Measurements from ENCODE around the gene MYO15B. TPM values are rescaled to one million over a fixed set of nuclear protein-coding genes. Genes with fewer than 3 reads are reported as not detected.

MYO15B gene
- total and polyA plus RNA-seq, 2 of the 13 experiments (the other 11 are each of a cell fraction or from before 2014, with no cell fraction given) = 2.8 to 8.1 TPM

- TF ChIP-seq NFAT5 (CRISPR knock-in tag; IDR thresholded peaks at IDR 0.05) (no peak), NCOA5 (CRISPR knock-in tag; IDR thresholded peaks at IDR 0.05) (no peak), HIC2 (CRISPR knock-in tag; IDR thresholded peaks at IDR 0.05; ENCODE audit: low read depth) (peak; percentile 89), ZFP41 (CRISPR knock-in tag; IDR thresholded peaks at IDR 0.05; ENCODE audit: borderline replicate concordance) (peak; percentile 89; the same call in 1 of the 2 replicates), HHEX (CRISPR knock-in tag; IDR thresholded peaks at IDR 0.05) (no peak), KDM5A (IDR thresholded peaks at IDR 0.05; ENCODE audit: borderline replicate concordance, low read length) (no peak; the same call in 1 of the 2 replicates), ZNF350 (CRISPR knock-in tag; IDR thresholded peaks at IDR 0.05; ENCODE audit: borderline replicate concordance, low read depth) (peak; percentile 98), NKX3-1 (CRISPR knock-in tag; IDR thresholded peaks at IDR 0.05) (no peak), RNF2 (conservative IDR thresholded peaks at IDR 0.05; ENCODE audit: low read depth) (no peak), ZNF235 (CRISPR knock-in tag; IDR thresholded peaks at IDR 0.05; ENCODE audit: borderline replicate concordance) (no peak), CHD4 (IDR thresholded peaks at IDR 0.05; ENCODE audit: borderline replicate concordance, low read length) (peak; percentile 80; the same call in 1 of the 2 replicates), CBFB (CRISPR knock-in tag; IDR thresholded peaks at IDR 0.05) (peak; percentile 60; the same call in 1 of the 2 replicates), YY1 (IDR thresholded peaks at IDR 0.05; ENCODE audit: insufficient read depth, insufficient replicate concordance, low read depth, low read length) (peak; percentile 39), MAFG (CRISPR knock-in tag; IDR thresholded peaks at IDR 0.05) (no peak), HNRNPK (IDR thresholded peaks at IDR 0.05; ENCODE audit: low read depth, low read length, poor library complexity, severe bottlenecking) (no peak), CENPX (CRISPR knock-in tag; IDR thresholded peaks at IDR 0.05) (no peak), ZNF124 (CRISPR knock-in tag; IDR thresholded peaks at IDR 0.05) (no peak), NPAS2 (CRISPR knock-in tag; IDR thresholded peaks at IDR 0.05; ENCODE audit: borderline replicate concordance) (no peak), TARDBP (CRISPR knock-in tag; IDR thresholded peaks at IDR 0.05) (peak; percentile 77; the same call in 1 of the 2 replicates), MEIS1 (CRISPR knock-in tag; IDR thresholded peaks at IDR 0.05; ENCODE audit: borderline replicate concordance) (no peak), CHD2 (IDR thresholded peaks at IDR 0.05; ENCODE audit: low read depth, low read length) (no peak)
- TF ChIP-seq, protein P1, sequence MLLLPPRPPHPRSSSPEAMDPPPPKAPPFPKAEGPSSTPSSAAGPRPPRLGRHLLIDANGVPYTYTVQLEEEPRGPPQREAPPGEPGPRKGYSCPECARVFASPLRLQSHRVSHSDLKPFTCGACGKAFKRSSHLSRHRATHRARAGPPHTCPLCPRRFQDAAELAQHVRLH (CRISPR knock-in tag; IDR thresholded peaks at IDR 0.05; ENCODE audit: borderline replicate concordance, low read depth) = peak; percentile 71; the same call in 1 of the 2 replicates
Observed at GRCh38 chr17:75645889-75646637, 58.5 kb downstream of the MYO15B start (continued).

Measured in HepG2 (cell line).